ENCODE results near the gene PLEKHM3. TPM values are rescaled to one million over a fixed set of nuclear protein-coding genes. Genes with fewer than 3 reads are reported as not detected.

PLEKHM3 gene
- total and polyA plus RNA-seq, 2 of the 4 experiments (the other 2 are of a cell fraction) = 2.4 to 11.3 TPM

DNA sequence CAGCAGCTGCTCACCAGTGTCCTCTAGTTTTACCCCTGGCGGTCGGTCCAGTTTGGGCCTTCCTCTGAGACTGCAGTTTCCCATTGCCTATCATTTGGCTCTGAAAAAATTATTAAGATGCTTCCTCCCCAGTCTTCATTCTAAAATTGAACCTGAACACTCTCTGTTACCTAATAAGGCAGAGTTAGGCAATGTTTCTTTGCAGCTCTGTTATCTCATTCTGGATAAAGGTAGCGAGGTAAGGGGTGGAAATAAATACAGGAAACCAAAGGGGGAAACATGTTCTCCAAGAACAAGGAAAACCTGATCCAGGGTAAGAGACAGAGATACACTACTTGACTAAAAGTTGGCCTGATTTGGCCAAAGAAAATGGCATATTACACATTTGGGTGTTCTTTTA, 164.6 kb downstream of the PLEKHM3 start:
- TF ChIP-seq RCOR1 (IDR thresholded peaks at IDR 0.05; ENCODE audit: insufficient replicate concordance, low read length) = no peak
- no peak for TF ChIP-seq MAFK (IDR thresholded peaks at IDR 0.05; ENCODE audit: low read depth, low read length)
- TF ChIP-seq, protein P1, sequence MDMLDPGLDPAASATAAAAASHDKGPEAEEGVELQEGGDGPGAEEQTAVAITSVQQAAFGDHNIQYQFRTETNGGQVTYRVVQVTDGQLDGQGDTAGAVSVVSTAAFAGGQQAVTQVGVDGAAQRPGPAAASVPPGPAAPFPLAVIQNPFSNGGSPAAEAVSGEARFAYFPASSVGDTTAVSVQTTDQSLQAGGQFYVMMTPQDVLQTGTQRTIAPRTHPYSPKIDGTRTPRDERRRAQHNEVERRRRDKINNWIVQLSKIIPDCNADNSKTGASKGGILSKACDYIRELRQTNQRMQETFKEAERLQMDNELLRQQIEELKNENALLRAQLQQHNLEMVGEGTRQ (IDR thresholded peaks at IDR 0.05; ENCODE audit: low read depth, low read length) = no peak
- Histone ChIP-seq H3K36me3 (ENCODE audit: control insufficient read depth, insufficient read depth, low read length) (no peaks in the 10 kb centered on the region), H3K4ac (ENCODE audit: low read depth, low read length) (no peak overlapping the region), H3K4me3 (ENCODE audit: insufficient read depth, low read depth, low read length) (no peak overlapping the region), H2AFZ (replicated peaks; ENCODE audit: low read length, poor library complexity) (no peak overlapping the region), H3K27me3 (ENCODE audit: control insufficient read depth, insufficient read depth, low read length) (no peaks in the 10 kb centered on the region), H4K20me1 (ENCODE audit: insufficient read depth, low read length) (no peaks in the 10 kb centered on the region), H2BK15ac (ENCODE audit: low read depth, low read length) (no peak overlapping the region), H4K5ac (ENCODE audit: low read depth, low read length) (no peak overlapping the region), H3K23ac (ENCODE audit: low read depth, low read length) (no peak overlapping the region), H3K4me2 (ENCODE audit: low read depth, low read length) (no peak overlapping the region), H2BK5ac (ENCODE audit: low read depth, low read length, poor library complexity, severe bottlenecking) (no peak overlapping the region), H2AK5ac (ENCODE audit: low read depth, low read length) (no peak overlapping the region), H3K27ac (ENCODE audit: insufficient read depth, low read length) (no peak overlapping the region), H3K9me3 (ENCODE audit: control insufficient read depth, insufficient read depth, low read length) (no peaks in the 10 kb centered on the region), H2BK120ac (ENCODE audit: low read depth, low read length) (no peak overlapping the region), H2BK20ac (ENCODE audit: low read depth, low read length) (no peak overlapping the region), H4K91ac (ENCODE audit: insufficient read depth, low read depth, low read length) (no peak overlapping the region), H3K14ac (replicated peaks; ENCODE audit: low read depth, low read length) (no peak overlapping the region), H3K9ac (ENCODE audit: low read depth, low read length) (no peak overlapping the region), H4K8ac (ENCODE audit: low read depth in 2 of 2, low read length in 2 of 2) (no peak overlapping the region), H3K79me1 (ENCODE audit: low read depth in 1 of 2, low read length in 2 of 2) (no peaks in the 10 kb centered on the region), H3K4me1 (ENCODE audit: control insufficient read depth, insufficient read depth, low read length) (no peaks in the 10 kb centered on the region), H3K18ac (ENCODE audit: low read depth, low read length) (no peak overlapping the region), H2AK9ac (replicated peaks; ENCODE audit: low read depth, low read length, poor library complexity) (no peak overlapping the region), H3K56ac (ENCODE audit: extremely low read depth, insufficient read depth, low read length) (no peak overlapping the region), H3K9me1 (ENCODE audit: insufficient read depth, low read length) (no peaks in the 10 kb centered on the region)
- intact Hi-C loops (cut with micrococcal nuclease) (no loop called here), in situ Hi-C loops (cut with MboI; ENCODE audit: low sequenced_read_pairs) (no loop called here), dilution Hi-C loops (cut with HindIII; ENCODE audit: low sequenced_read_pairs, unreplicated experiment) (no loop called here)
- ChIA-PET CTCF (no interaction called here), POLR2A (ENCODE audit: unreplicated experiment) (no interaction called here)
- 100% methylated on average over 1 of the region's 3 CpGs; no CpG with 5 or more reads in 1 of the 2 experiments for WGBS, 2 experiments (ENCODE audit: extremely low coverage in 2 of 2, insufficient read length in 1 of 2)
- ATAC-seq (ENCODE audit: low read depth) = no peak
- DNase-seq = no peak
- no TSS peak for BruUV-seq (replicated peaks)

Data from IMR-90 (cell line).